BJ (cell line): ENCODE data around the gene IQCE. TPM values are rescaled to one million over a fixed set of nuclear protein-coding genes. Genes with fewer than 3 reads are reported as not detected.
A peak's percentile ranks its signal among the peaks of the same experiment; 100 is the strongest.

ENCODE experiments used
- CTCF ChIA-PET: fragments of 350-600 bp; formaldehyde crosslinking; extraction: SDS; loops from one replicate; lab custom pipeline; 2021; ENCODE audit warnings: antibody characterized with exemption, inconsistent platforms; lab: Yijun Ruan, JAX
- POLR2A ChIA-PET: fragments of 300-600 bp; sonication (Branson Sonifier 250); formaldehyde crosslinking; extraction: SDS; loops from one replicate; lab custom pipeline; 2021; ENCODE audit warnings: antibody characterized with exemption; lab: Charles Lee
- DNase-seq: peaks from one replicate; pipeline ENCODE4 v3.0.0-alpha.2; 2011; ENCODE audit warnings: low read depth
- H3K27me3 ChIP-seq: 2 replicates; pipeline ENCODE4 v1.6.0; 2011; ENCODE audit warnings: low read length; ENCODE audit not compliant: control insufficient read depth, insufficient read depth
- H3K36me3 ChIP-seq: 2 replicates; pipeline ENCODE4 v1.5.1; 2011; ENCODE audit warnings: low read length; ENCODE audit not compliant: control insufficient read depth, insufficient read depth
- H3K4me3 ChIP-seq: 2 replicates; pipeline ENCODE4 v1.5.1; 2011; ENCODE audit warnings: low read depth, mild to moderate bottlenecking, control low read depth, low read length
- polyA plus RNA-seq: library from polyadenylated mRNA; depleted of rRNA; stranded (reverse); fragments of >200 nt; gene quantifications from 2 replicates; pipeline ENCODE4 v1.2.3, GENCODE V29; 2011
- TF ChIP-seq, protein P1 (sequence below): IDR thresholded peaks from 2 replicates; pipeline ENCODE4 v1.5.1; 2011; ENCODE audit warnings: low read depth, mild to moderate bottlenecking, control low read depth, inconsistent platforms, low read length, moderate library complexity; ENCODE audit not compliant: insufficient read depth

The IQCE gene
- polyA plus RNA-seq, 1 experiment = 9.9 TPM

DNA sequence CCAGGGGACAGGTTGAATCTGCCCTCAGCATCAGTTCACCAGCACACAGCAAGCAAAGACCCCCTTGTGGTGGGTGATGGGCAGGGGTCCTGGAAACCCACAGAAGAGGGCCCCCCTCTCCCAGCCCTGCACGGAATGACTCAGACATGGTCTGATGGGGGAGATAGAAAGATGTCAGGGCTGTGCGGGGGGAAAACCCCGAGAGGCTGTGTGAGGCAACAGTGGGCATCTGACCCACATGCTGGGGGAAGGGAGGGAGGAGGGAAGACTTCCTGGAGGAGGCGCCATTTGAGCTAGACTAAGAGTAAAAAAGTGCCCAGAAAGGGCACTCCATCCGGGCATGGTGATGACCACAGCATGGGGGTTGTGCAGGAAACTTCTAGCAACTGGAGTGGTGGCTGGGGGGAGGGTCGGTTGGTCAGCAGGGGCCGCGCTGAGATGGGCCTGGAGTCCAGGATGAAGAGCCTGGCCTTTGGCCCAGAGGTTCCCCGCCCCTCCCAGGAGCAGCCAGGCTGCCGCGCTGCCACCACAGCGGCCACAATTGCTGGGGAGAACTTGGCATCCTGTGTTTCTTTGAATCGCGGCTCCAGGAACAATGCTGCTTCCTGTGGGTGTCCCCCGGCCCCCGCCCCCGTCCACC is 36.7 kb upstream of the IQCE start:
- TF ChIP-seq, protein P1, sequence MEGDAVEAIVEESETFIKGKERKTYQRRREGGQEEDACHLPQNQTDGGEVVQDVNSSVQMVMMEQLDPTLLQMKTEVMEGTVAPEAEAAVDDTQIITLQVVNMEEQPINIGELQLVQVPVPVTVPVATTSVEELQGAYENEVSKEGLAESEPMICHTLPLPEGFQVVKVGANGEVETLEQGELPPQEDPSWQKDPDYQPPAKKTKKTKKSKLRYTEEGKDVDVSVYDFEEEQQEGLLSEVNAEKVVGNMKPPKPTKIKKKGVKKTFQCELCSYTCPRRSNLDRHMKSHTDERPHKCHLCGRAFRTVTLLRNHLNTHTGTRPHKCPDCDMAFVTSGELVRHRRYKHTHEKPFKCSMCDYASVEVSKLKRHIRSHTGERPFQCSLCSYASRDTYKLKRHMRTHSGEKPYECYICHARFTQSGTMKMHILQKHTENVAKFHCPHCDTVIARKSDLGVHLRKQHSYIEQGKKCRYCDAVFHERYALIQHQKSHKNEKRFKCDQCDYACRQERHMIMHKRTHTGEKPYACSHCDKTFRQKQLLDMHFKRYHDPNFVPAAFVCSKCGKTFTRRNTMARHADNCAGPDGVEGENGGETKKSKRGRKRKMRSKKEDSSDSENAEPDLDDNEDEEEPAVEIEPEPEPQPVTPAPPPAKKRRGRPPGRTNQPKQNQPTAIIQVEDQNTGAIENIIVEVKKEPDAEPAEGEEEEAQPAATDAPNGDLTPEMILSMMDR = no peak
- Histone ChIP-seq H3K27me3 (no peaks in the 10 kb centered on the region), H3K4me3 (peak overlapping the region; percentile 52), H3K36me3 (peaks cover 5% of the 10 kb centered on the region)
- ChIA-PET CTCF (interaction anchor here (1.2 to 1.6 kb wide), 2 partner anchors 12 to 53 kb away, joined by 3 to 4 read pairs; no protein-coding TSS in a partner anchor), POLR2A (no interaction called here)
- DNase-seq = no peak

GRCh38 chr7:2522780-2523433 is 35.9 kb upstream of the IQCE start:
- ChIA-PET CTCF (interaction anchor here (1.2 kb wide), 1 partner anchor 13 kb away, joined by 4 read pairs; no protein-coding TSS in a partner anchor), POLR2A (no interaction called here)
- TF ChIP-seq, protein P1 = no peak
- Histone ChIP-seq H3K36me3 (peaks cover 5% of the 10 kb centered on the region), H3K27me3 (no peaks in the 10 kb centered on the region), H3K4me3 (no peak overlapping the region)
- DNase-seq = no peak

GRCh38 chr7:2523461-2523936 is 35.3 kb upstream of the IQCE start:
- ChIA-PET POLR2A (no interaction called here), CTCF (interaction anchor here (0.9 kb wide), 1 partner anchor 158 kb away, joined by 3 read pairs; no protein-coding TSS in a partner anchor)
- H3K4me3 ChIP-seq = no peak overlapping the region
- no peak for DNase-seq
- H3K27me3 ChIP-seq = no peaks in the 10 kb centered on the region
- TF ChIP-seq, protein P1 = no peak
- peaks cover 5% of the 10 kb centered on the region for H3K36me3 ChIP-seq

- H3K4me3 ChIP-seq = no peak overlapping the region
These were observed 34.6 kb upstream of the IQCE start for GRCh38 chr7:2523941-2524807.

More at GRCh38 chr7:2523941-2524807, 34.6 kb upstream of the IQCE start:
- DNase-seq = no peak
- TF ChIP-seq, protein P1 = no peak
- Histone ChIP-seq H3K36me3 (peaks cover 5% of the 10 kb centered on the region), H3K27me3 (no peaks in the 10 kb centered on the region)
- CTCF ChIA-PET = interaction anchor here (0.9 kb wide), 1 partner anchor 157 kb away, joined by 3 read pairs; no protein-coding TSS in a partner anchor
- POLR2A ChIA-PET = no interaction called here
